Type B pancreatic cell (in vitro differentiated cells): Measurements from ENCODE around the gene MEMO1. TPM values are rescaled to one million over a fixed set of nuclear protein-coding genes. Genes with fewer than 3 reads are reported as not detected.
"Not testable (repeated sequence)": the region's sequence is repeated elsewhere in the genome, so short reads cannot be mapped to it uniquely, and the experiment has no call there.

Experiments used
- DNase-seq: peaks from one replicate; pipeline ENCODE4 v3.0.0; 2021; ENCODE audit warnings: mixed read lengths; ENCODE audit not compliant: unreplicated experiment; ENCODE audit errors: extremely low spot score
- H3K27ac Mint-ChIP-seq: 2 replicates; pipeline ENCODE4 v1.8.0; 2021; ENCODE audit warnings: mild to moderate bottlenecking, mixed read lengths
- H3K27me3 Mint-ChIP-seq: 2 replicates; pipeline ENCODE4 v1.8.0; 2021; ENCODE audit warnings: mixed read lengths
- H3K36me3 Mint-ChIP-seq: 2 replicates; pipeline ENCODE4 v1.8.0; 2021; ENCODE audit warnings: mixed read lengths
- H3K4me1 Mint-ChIP-seq: one replicate; pipeline ENCODE4 v1.8.0; 2021; ENCODE audit warnings: mixed read lengths; ENCODE audit not compliant: unreplicated experiment
- H3K4me3 Mint-ChIP-seq: 2 replicates; pipeline ENCODE4 v1.8.0; 2021; ENCODE audit warnings: mild to moderate bottlenecking, mixed read lengths
- H3K9me3 Mint-ChIP-seq: 2 replicates; pipeline ENCODE4 v1.8.0; 2021; ENCODE audit warnings: mixed read lengths
- total RNA-seq: library from RNA; stranded (reverse); gene quantifications from 2 replicates; pipeline ENCODE4 v1.2.1, GENCODE V29; 2021; ENCODE audit warnings: low replicate concordance
- TF ChIP-seq, protein P1 (sequence below): fragments of 200-600 bp; sonication (generic); conservative IDR thresholded peaks from 2 replicates; pipeline ENCODE4 v1.5.0; 2021; ENCODE audit warnings: antibody characterized with exemption, mild to moderate bottlenecking

Gene MEMO1
- total RNA-seq, 1 donor from 2014 or later = 48.5 TPM

DNA sequence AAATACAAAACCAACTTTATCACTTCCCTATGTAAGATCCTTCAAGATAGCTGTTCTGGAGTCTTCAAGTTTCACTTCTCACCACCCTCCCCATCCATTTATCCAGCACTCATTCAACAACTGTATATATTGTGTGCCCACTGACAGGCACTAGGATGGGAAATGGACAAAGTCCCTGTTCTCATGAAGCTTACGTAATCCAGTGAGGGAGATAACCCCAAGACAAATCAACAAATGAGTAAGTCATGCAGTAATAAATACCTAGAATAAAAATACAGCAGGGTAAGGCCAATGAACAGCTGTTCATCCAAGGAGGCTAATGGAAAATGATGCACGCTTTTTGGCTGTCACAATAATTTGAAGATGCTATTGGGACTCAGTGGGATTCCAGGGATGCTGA lies 133.8 kb downstream of the MEMO1 start:
- no peak for DNase-seq
- Mint-ChIP-seq H3K4me3 (no peak overlapping the region), H3K36me3 (peaks cover 21% of the 10 kb centered on the region), H3K27ac (no peak overlapping the region), H3K27me3 (no peaks in the 10 kb centered on the region), H3K4me1 (no peaks in the 10 kb centered on the region), H3K9me3 (no peaks in the 10 kb centered on the region)
- TF ChIP-seq, protein P1, sequence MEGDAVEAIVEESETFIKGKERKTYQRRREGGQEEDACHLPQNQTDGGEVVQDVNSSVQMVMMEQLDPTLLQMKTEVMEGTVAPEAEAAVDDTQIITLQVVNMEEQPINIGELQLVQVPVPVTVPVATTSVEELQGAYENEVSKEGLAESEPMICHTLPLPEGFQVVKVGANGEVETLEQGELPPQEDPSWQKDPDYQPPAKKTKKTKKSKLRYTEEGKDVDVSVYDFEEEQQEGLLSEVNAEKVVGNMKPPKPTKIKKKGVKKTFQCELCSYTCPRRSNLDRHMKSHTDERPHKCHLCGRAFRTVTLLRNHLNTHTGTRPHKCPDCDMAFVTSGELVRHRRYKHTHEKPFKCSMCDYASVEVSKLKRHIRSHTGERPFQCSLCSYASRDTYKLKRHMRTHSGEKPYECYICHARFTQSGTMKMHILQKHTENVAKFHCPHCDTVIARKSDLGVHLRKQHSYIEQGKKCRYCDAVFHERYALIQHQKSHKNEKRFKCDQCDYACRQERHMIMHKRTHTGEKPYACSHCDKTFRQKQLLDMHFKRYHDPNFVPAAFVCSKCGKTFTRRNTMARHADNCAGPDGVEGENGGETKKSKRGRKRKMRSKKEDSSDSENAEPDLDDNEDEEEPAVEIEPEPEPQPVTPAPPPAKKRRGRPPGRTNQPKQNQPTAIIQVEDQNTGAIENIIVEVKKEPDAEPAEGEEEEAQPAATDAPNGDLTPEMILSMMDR = no peak

DNA sequence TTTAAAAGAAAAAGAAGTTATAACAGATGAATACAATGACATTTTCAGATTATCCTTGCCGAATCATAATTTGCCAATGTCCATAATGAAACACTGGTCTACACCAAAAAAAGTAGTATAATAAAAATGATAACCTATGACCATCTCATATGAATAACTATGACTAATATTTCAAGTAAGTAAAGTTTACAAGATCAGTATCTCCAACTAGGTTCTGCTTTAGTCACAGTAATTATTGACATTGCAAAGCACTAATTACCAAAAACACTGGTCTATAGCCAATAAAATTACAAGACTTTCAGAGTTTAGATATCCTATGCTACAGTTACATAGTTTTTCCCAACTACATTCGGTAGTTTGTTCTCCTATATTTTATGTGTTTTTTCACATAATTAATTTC lies 136.7 kb downstream of the MEMO1 start:
- no peaks in the 10 kb centered on the region for H3K9me3 Mint-ChIP-seq
- H3K27me3 Mint-ChIP-seq = no peaks in the 10 kb centered on the region
- H3K4me1 Mint-ChIP-seq = no peaks in the 10 kb centered on the region
- H3K36me3 Mint-ChIP-seq = peaks cover 14% of the 10 kb centered on the region
- TF ChIP-seq, protein P1 = no peak
- no peak overlapping the region for H3K4me3 Mint-ChIP-seq
- no peak overlapping the region for H3K27ac Mint-ChIP-seq
- DNase-seq = no peak

DNA sequence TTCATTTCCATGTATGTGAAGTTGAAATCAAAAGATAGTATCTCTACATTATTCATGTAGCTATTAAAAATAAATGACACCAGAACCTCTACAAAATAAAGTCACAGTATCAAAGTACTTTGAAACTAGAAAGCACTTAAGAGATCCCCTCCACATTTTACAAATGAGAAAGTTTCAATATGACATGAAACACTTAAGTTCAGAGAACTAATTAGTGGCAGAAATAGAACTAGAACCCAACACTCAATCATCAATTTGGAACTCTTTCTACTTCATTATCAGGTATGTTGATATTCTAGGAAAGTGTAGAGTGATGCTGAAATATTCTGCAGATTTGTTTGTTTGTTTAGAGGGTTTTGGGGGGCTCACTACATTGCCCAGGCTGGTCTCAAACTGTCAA lies 145.6 kb downstream of the MEMO1 start:
- H3K4me3 Mint-ChIP-seq = no peak overlapping the region
- peaks cover 8% of the 10 kb centered on the region for H3K36me3 Mint-ChIP-seq
- TF ChIP-seq, protein P1 = no peak
- no peak overlapping the region for H3K27ac Mint-ChIP-seq
- no peaks in the 10 kb centered on the region for H3K4me1 Mint-ChIP-seq
- DNase-seq = no peak
- H3K27me3 Mint-ChIP-seq = no peaks in the 10 kb centered on the region
- H3K9me3 Mint-ChIP-seq = no peaks in the 10 kb centered on the region

DNA sequence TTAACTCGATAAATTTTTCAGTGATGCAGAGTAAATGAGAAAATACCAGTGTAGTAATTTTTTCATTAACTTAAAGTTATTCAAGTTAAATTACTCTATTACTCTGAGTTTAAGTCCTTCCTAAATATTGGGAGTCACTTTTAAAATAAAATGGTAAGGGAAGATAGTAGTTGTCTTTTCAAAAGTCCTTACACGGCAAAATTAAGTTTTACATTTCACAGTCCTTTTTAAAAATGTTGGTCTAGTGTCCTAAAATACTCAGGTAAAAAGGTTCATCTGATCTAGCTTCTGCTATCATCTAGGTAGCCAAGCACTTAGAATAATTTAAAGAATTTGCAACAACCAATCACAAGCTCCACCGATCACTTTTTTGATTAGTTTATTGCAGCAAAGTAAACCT lies 146.9 kb downstream of the MEMO1 start:
- Mint-ChIP-seq H3K27me3 (no peaks in the 10 kb centered on the region), H3K36me3 (peaks cover 8% of the 10 kb centered on the region), H3K27ac (no peak overlapping the region), H3K9me3 (no peaks in the 10 kb centered on the region), H3K4me1 (no peaks in the 10 kb centered on the region), H3K4me3 (no peak overlapping the region)
- no peak for DNase-seq
- TF ChIP-seq, protein P1 = no peak

DNA sequence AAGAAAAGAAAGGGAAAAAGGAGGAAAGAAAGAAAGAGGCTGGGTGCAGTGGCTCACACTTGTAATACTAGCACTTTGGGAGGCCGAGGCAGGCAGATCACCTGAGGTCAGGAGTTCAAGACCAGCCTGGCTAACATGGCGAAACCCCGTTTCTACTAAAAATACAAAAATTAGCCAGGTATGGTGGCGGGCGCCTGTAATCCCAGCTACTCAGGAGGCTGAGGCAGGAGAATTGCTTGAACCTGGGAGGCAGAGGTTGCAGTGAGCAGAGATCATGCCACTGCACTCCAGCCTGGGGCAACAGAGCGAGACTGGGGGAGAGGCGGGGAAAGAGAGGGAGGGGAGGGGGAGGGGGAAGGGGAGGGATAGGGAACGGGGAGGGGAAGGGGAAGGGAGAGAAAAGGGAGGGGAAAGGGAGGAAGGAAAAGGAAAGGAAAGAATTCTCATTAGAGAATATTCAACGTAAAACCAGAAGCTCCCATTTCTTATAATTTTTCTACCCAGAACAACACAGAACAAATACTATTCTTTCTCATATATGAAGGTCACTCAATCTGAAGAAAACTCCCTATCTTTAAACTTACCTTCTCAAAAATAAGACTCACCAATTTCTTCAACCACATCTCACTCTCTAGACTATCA lies 147.7 kb downstream of the MEMO1 start:
- not testable (repeated sequence) for H3K27me3 Mint-ChIP-seq, H3K4me3 Mint-ChIP-seq, DNase-seq, H3K36me3 Mint-ChIP-seq, H3K27ac Mint-ChIP-seq, H3K9me3 Mint-ChIP-seq, H3K4me1 Mint-ChIP-seq

DNA sequence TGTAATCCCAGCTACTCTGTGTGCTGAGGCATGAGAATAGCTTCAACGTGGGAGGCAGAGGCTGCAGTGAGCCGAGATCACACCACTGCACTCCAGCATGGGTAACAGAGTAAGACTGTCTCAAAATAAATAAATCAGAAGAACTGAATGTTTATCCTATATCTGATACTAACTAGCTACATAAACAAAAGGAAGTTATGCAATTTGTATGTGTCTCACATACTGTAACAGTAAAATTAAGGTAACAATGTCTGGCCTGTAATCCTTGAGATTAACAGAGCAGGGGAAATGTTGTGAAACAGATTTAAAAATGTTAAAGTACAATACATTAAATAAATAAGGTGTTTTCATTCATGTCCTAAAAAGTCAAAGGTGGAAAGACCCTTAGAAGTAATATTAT lies 150.8 kb downstream of the MEMO1 start:
- Mint-ChIP-seq H3K9me3 (no peaks in the 10 kb centered on the region), H3K4me1 (peaks cover 4% of the 10 kb centered on the region), H3K27me3 (no peaks in the 10 kb centered on the region), H3K4me3 (no peak overlapping the region), H3K36me3 (peaks cover 8% of the 10 kb centered on the region), H3K27ac (no peak overlapping the region)
- TF ChIP-seq, protein P1 = no peak
- no peak for DNase-seq
